IMR-90 (cell line): Measurements from ENCODE around the gene TBC1D10A. TPM values are rescaled to one million over a fixed set of nuclear protein-coding genes. Genes with fewer than 3 reads are reported as not detected.

ENCODE experiments used
- ATAC-seq: fragments of 200-7000 bp; cut with Tn5 transposase; 2 replicates; pipeline ENCODE4 v1.9.1; 2020; ENCODE audit warnings: low read depth, mild to moderate bottlenecking, moderate library complexity
- BruUV-seq: library from RNA; stranded (reverse); fragments of 400-500 nt; replicated peaks from 2 replicates; lab custom pipeline; 2021; lab: Mats Ljungman, UMichigan
- CTCF ChIA-PET: fragments of 300-600 bp; formaldehyde crosslinking; extraction: SDS; loops from one replicate; lab custom pipeline; 2021; ENCODE audit warnings: antibody characterized with exemption; lab: Yijun Ruan, JAX
- POLR2A ChIA-PET: fragments of 300-600 bp; sonication (Branson Sonifier 250); formaldehyde crosslinking; loops from one replicate; lab custom pipeline; 2022; ENCODE audit warnings: antibody characterized with exemption; ENCODE audit not compliant: unreplicated experiment; lab: Charles Lee
- DNase-seq: peaks from one replicate; pipeline ENCODE4 v3.0.0; 2013
- H2AFZ ChIP-seq: replicated peaks from 2 replicates; pipeline ENCODE3; 2013; ENCODE audit warnings: low read length, mild to moderate bottlenecking; ENCODE audit not compliant: poor library complexity
- H2AK5ac ChIP-seq: 2 replicates; pipeline ENCODE4 v1.6.1; 2013; ENCODE audit warnings: low read depth, low read length, inconsistent platforms
- H2AK9ac ChIP-seq: replicated peaks from 2 replicates; pipeline ENCODE3; 2013; ENCODE audit warnings: mild to moderate bottlenecking, low read depth, low read length, moderate library complexity; ENCODE audit not compliant: poor library complexity
- H2BK120ac ChIP-seq: 2 replicates; pipeline ENCODE4 v1.6.1; 2013; ENCODE audit warnings: low read depth, low read length, inconsistent platforms
- H2BK15ac ChIP-seq: 3 replicates; pipeline ENCODE4 v1.6.1; 2013; ENCODE audit warnings: low read depth, low read length, inconsistent platforms
- H2BK20ac ChIP-seq: 2 replicates; pipeline ENCODE4 v1.6.1; 2013; ENCODE audit warnings: low read depth, mild to moderate bottlenecking, inconsistent platforms, low read length, moderate library complexity
- H2BK5ac ChIP-seq: 2 replicates; pipeline ENCODE4 v1.6.1; 2013; ENCODE audit warnings: mild to moderate bottlenecking, low read depth, low read length, inconsistent platforms; ENCODE audit not compliant: poor library complexity, severe bottlenecking
- H3K14ac ChIP-seq: replicated peaks from 2 replicates; pipeline ENCODE4 v1.6.1; 2013; ENCODE audit warnings: low read depth, low read length, inconsistent platforms
- H3K18ac ChIP-seq: 2 replicates; pipeline ENCODE4 v1.6.1; 2013; ENCODE audit warnings: low read depth, low read length, control low read depth
- H3K23ac ChIP-seq: 2 replicates; pipeline ENCODE4 v1.6.1; 2013; ENCODE audit warnings: low read depth, low read length, inconsistent platforms
- H3K27ac ChIP-seq: 2 replicates; pipeline ENCODE4 v1.5.1; 2013; ENCODE audit warnings: mild to moderate bottlenecking, control low read depth, low read length; ENCODE audit not compliant: insufficient read depth
- H3K27me3 ChIP-seq: 2 replicates; pipeline ENCODE4 v1.6.1; 2013; ENCODE audit warnings: low read length; ENCODE audit not compliant: control insufficient read depth, insufficient read depth
- H3K36me3 ChIP-seq: 2 replicates; pipeline ENCODE4 v1.6.1; 2013; ENCODE audit warnings: low read length, mixed read lengths; ENCODE audit not compliant: control insufficient read depth, insufficient read depth
- H3K4ac ChIP-seq: 2 replicates; pipeline ENCODE4 v1.6.1; 2013; ENCODE audit warnings: low read depth, low read length, inconsistent platforms
- H3K4me1 ChIP-seq: 2 replicates; pipeline ENCODE4 v1.6.1; 2013; ENCODE audit warnings: low read length, mixed read lengths; ENCODE audit not compliant: control insufficient read depth, insufficient read depth
- H3K4me2 ChIP-seq: 2 replicates; pipeline ENCODE4 v1.6.1; 2013; ENCODE audit warnings: low read depth, mild to moderate bottlenecking, control low read depth, low read length, moderate library complexity
- H3K4me3 ChIP-seq: 2 replicates; pipeline ENCODE4 v1.5.1; 2013; ENCODE audit warnings: low read depth, mild to moderate bottlenecking, control low read depth, low read length, moderate library complexity; ENCODE audit not compliant: insufficient read depth
- H3K56ac ChIP-seq: 2 replicates; pipeline ENCODE4 v1.6.1; 2013; ENCODE audit warnings: low read length, inconsistent platforms; ENCODE audit not compliant: insufficient read depth; ENCODE audit errors: extremely low read depth
- H3K79me1 ChIP-seq, 2 experiments: 2 replicates each; pipeline ENCODE4 v1.6.1; 2013; ENCODE audit warnings: low read length in 2 of 2, inconsistent platforms in 1 of 2, low read depth in 1 of 2
- H3K9ac ChIP-seq: 2 replicates; pipeline ENCODE4 v1.6.1; 2013; ENCODE audit warnings: low read depth, low read length, control low read depth
- H3K9me1 ChIP-seq: 2 replicates; pipeline ENCODE4 v1.6.1; 2013; ENCODE audit warnings: low read length, inconsistent platforms; ENCODE audit not compliant: insufficient read depth
- H3K9me3 ChIP-seq: 2 replicates; pipeline ENCODE4 v1.6.1; 2013; ENCODE audit warnings: low read length; ENCODE audit not compliant: control insufficient read depth, insufficient read depth
- H4K20me1 ChIP-seq: 2 replicates; pipeline ENCODE4 v1.6.1; 2013; ENCODE audit warnings: low read length, inconsistent platforms; ENCODE audit not compliant: insufficient read depth
- H4K5ac ChIP-seq: 2 replicates; pipeline ENCODE4 v1.6.1; 2013; ENCODE audit warnings: mild to moderate bottlenecking, low read depth, low read length, control low read depth
- H4K8ac ChIP-seq, 2 experiments: 2 replicates each; pipeline ENCODE4 v1.6.1; 2013; ENCODE audit warnings: low read depth in 2 of 2, low read length in 2 of 2, control low read depth in 1 of 2, inconsistent platforms in 1 of 2
- H4K91ac ChIP-seq: 2 replicates; pipeline ENCODE4 v1.6.1; 2013; ENCODE audit warnings: low read depth, low read length, inconsistent platforms; ENCODE audit not compliant: insufficient read depth
- BHLHE40 ChIP-seq: fragments of 150-350 bp; IDR thresholded peaks from 2 replicates; pipeline ENCODE4 v1.6.1; 2016; ENCODE audit warnings: mild to moderate bottlenecking, low read depth, low read length
- CEBPB ChIP-seq: IDR thresholded peaks from 2 replicates; pipeline ENCODE4 v1.6.1; 2012; ENCODE audit warnings: low read depth, low read length, improper control_type of control experiment
- CHD1 ChIP-seq: IDR thresholded peaks from 2 replicates; pipeline ENCODE4 v1.6.1; 2012; ENCODE audit warnings: low read depth, low read length, improper control_type of control experiment
- ELK1 ChIP-seq: fragments of 150-350 bp; IDR thresholded peaks from 2 replicates; pipeline ENCODE4 v1.6.1; 2016; ENCODE audit warnings: low read depth, mild to moderate bottlenecking, low read length, moderate library complexity, borderline replicate concordance
- MAFK ChIP-seq: IDR thresholded peaks from 2 replicates; pipeline ENCODE4 v1.6.1; 2012; ENCODE audit warnings: low read depth, low read length, improper control_type of control experiment
- MAZ ChIP-seq: IDR thresholded peaks from 2 replicates; pipeline ENCODE4 v1.6.1; 2012; ENCODE audit warnings: low read depth, mild to moderate bottlenecking, low read length, improper control_type of control experiment, moderate library complexity, borderline replicate concordance
- MXI1 ChIP-seq: IDR thresholded peaks from 2 replicates; pipeline ENCODE4 v1.6.1; 2012; ENCODE audit warnings: low read depth, mild to moderate bottlenecking, low read length, moderate library complexity, borderline replicate concordance
- NFE2L2 ChIP-seq: fragments of 150-350 bp; IDR thresholded peaks from 2 replicates; pipeline ENCODE4 v1.6.1; 2016; ENCODE audit warnings: low read depth, mild to moderate bottlenecking, low read length
- POLR2A ChIP-seq: IDR thresholded peaks from 2 replicates; pipeline ENCODE4 v1.6.1; 2012; ENCODE audit warnings: mild to moderate bottlenecking, low read depth, low read length
- RCOR1 ChIP-seq: IDR thresholded peaks from 2 replicates; pipeline ENCODE4 v1.6.1; 2012; ENCODE audit warnings: mild to moderate bottlenecking, low read length, improper control_type of control experiment; ENCODE audit not compliant: insufficient replicate concordance
- RFX5 ChIP-seq: IDR thresholded peaks from 2 replicates; pipeline ENCODE4 v1.8.0; 2012; ENCODE audit warnings: low read depth, mild to moderate bottlenecking, low read length, moderate library complexity
- SMC3 ChIP-seq: fragments of 150-350 bp; IDR thresholded peaks from 2 replicates; pipeline ENCODE4 v1.6.1; 2016; ENCODE audit warnings: low read depth, mild to moderate bottlenecking, antibody characterized with exemption, low read length, moderate library complexity
- WGBS, 2 experiments: methylation state at CpG; one replicate each; pipeline versions ENCODE4 v1.1.5 to v1.1.7; 2013; ENCODE audit warnings: missing lambda C conversion rate in 2 of 2; ENCODE audit not compliant: insufficient read length in 1 of 2; ENCODE audit errors: extremely low coverage in 2 of 2; 5-methylcytosine and 5-hydroxymethylcytosine counted together
- dilution Hi-C: fragments of 300-500 bp; cut with HindIII; formaldehyde crosslinking; loops from one replicate; pipeline ENCODE4 v1.14.3; 2018; ENCODE audit warnings: low sequenced_read_pairs; ENCODE audit not compliant: unreplicated experiment
- in situ Hi-C: fragments of 300-500 bp; cut with MboI; formaldehyde crosslinking; loops from 3 replicates; pipeline ENCODE4 v1.14.3; 2019; ENCODE audit warnings: low sequenced_read_pairs, inconsistent platforms, mixed read lengths
- intact Hi-C: fragments of 100-400 bp; cut with micrococcal nuclease; formaldehyde crosslinking; loops from 2 replicates; pipeline ENCODE4 v1.10.0; 2022
- polyA plus RNA-seq, 3 experiments: library from polyadenylated mRNA; depleted of rRNA; stranded (reverse); fragments of >200 nt; gene quantifications; 2 replicates each; pipeline ENCODE4 v1.2.3, GENCODE V29; 2012; ENCODE audit warnings: low replicate concordance in 1 of 3
- total RNA-seq: library from RNA; depleted of rRNA; stranded (reverse); fragments of >200 nt; gene quantifications from 2 replicates; pipeline ENCODE4 v1.2.3, GENCODE V29; 2012
- TF ChIP-seq, protein P1 (sequence below): fragments of 150-350 bp; IDR thresholded peaks from 2 replicates; pipeline ENCODE4 v1.6.1; 2017; ENCODE audit warnings: mild to moderate bottlenecking, antibody characterized with exemption, low read length, low read depth
- TF ChIP-seq, protein P2 (sequence below): conservative IDR thresholded peaks from 2 replicates; pipeline ENCODE4 v1.5.1; 2012; ENCODE audit warnings: mild to moderate bottlenecking, low read depth, low read length, improper control_type of control experiment

The TBC1D10A gene
- total and polyA plus RNA-seq, 2 of the 4 experiments (the other 2 are of a cell fraction) = 16.3 to 33.1 TPM

GRCh38 chr22:30294066-30294465 is 32.7 kb downstream of the TBC1D10A start:
- Histone ChIP-seq H3K27me3 (no peaks in the 10 kb centered on the region), H2BK5ac (no peak overlapping the region), H3K36me3 (peaks cover 71% of the 10 kb centered on the region), H3K14ac (no peak overlapping the region), H3K18ac (no peak overlapping the region), H4K5ac (no peak overlapping the region), H3K56ac (no peak overlapping the region), H3K9ac (no peak overlapping the region), H3K4me1 (peaks cover 17% of the 10 kb centered on the region; the same call in 1 of the 2 replicates), H3K23ac (no peak overlapping the region), H2BK20ac (no peak overlapping the region), H3K4ac (no peak overlapping the region), H4K20me1 (peaks cover 34% of the 10 kb centered on the region), H3K9me3 (no peaks in the 10 kb centered on the region), H3K9me1 (peaks cover 6% of the 10 kb centered on the region), H2AFZ (no peak overlapping the region), H3K79me1 (peaks cover 4 to 8% of the 10 kb centered on the region in 2 experiments; a peak in 3 of 4 replicates), H4K8ac (no peak overlapping the region), H3K27ac (no peak overlapping the region), H2BK15ac (no peak overlapping the region), H3K4me2 (no peak overlapping the region), H2AK9ac (no peak overlapping the region), H2BK120ac (no peak overlapping the region), H2AK5ac (no peak overlapping the region), H3K4me3 (no peak overlapping the region), H4K91ac (no peak overlapping the region)
- TF ChIP-seq MAFK = no peak
- no peak for TF ChIP-seq POLR2A
- TF ChIP-seq, protein P1, sequence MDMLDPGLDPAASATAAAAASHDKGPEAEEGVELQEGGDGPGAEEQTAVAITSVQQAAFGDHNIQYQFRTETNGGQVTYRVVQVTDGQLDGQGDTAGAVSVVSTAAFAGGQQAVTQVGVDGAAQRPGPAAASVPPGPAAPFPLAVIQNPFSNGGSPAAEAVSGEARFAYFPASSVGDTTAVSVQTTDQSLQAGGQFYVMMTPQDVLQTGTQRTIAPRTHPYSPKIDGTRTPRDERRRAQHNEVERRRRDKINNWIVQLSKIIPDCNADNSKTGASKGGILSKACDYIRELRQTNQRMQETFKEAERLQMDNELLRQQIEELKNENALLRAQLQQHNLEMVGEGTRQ = no peak
- TF ChIP-seq ELK1 = no peak
- no peak for TF ChIP-seq RFX5
- TF ChIP-seq, protein P2, sequence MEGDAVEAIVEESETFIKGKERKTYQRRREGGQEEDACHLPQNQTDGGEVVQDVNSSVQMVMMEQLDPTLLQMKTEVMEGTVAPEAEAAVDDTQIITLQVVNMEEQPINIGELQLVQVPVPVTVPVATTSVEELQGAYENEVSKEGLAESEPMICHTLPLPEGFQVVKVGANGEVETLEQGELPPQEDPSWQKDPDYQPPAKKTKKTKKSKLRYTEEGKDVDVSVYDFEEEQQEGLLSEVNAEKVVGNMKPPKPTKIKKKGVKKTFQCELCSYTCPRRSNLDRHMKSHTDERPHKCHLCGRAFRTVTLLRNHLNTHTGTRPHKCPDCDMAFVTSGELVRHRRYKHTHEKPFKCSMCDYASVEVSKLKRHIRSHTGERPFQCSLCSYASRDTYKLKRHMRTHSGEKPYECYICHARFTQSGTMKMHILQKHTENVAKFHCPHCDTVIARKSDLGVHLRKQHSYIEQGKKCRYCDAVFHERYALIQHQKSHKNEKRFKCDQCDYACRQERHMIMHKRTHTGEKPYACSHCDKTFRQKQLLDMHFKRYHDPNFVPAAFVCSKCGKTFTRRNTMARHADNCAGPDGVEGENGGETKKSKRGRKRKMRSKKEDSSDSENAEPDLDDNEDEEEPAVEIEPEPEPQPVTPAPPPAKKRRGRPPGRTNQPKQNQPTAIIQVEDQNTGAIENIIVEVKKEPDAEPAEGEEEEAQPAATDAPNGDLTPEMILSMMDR = no peak
- no peak for TF ChIP-seq RCOR1
- TF ChIP-seq MXI1 = no peak
- TF ChIP-seq MAZ = no peak
- TF ChIP-seq CHD1 = no peak
- no peak for TF ChIP-seq BHLHE40
- no peak for TF ChIP-seq NFE2L2
- no peak for TF ChIP-seq SMC3
- TF ChIP-seq CEBPB = no peak
- CTCF ChIA-PET = no interaction called here
- dilution Hi-C loops = no loop called here
- in situ Hi-C loops = no loop called here
- WGBS, 2 experiments = 90% methylated on average over 2 of the region's 9 CpGs; no CpG with 5 or more reads in 1 of the 2 experiments
- intact Hi-C loops = no loop called here
- POLR2A ChIA-PET = no interaction called here
- BruUV-seq = no TSS peak
- ATAC-seq (no peak), DNase-seq (no peak)
